ENCODE results near the gene NUP210.

Gene NUP210

DNA sequence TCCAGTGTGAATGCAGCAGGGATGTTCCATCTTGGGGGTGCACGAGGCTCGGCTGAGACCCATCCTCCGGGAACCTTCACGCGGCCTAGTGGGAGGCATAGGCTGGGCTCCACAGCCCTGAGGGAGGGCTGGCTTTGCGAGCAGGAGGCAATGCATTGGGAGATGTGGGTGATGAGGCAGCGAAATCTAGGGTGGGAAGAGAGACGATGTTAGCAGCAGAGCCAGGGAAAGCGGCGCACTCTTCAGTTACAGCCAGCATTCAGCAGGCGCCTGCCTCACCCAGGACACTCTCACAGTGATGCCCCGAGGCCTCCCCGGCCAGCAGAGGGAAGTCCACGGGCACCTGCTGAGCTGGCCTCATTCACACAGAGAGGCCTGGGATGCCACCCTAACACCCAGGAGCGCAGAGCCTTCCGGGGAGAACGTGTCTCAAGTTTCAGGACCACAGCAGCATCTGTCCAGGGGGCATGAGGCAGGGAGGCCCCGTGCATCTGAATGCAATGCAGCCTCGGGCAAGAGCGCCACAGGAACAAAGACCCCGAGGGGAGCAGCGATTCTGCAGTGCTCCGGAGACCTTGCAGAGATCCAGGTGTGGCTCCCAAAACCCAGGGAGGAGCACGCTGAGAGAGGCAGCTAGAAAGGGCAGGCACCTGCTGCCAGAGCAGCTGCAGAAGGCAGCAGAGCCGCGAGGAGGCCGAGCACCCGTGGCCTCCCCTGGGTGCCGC, 102.4 kb downstream of the NUP210 start:
- Histone ChIP-seq H3K4me1 (ENCODE audit: control insufficient read depth, insufficient read depth, low read length) (no peaks in the 10 kb centered on the region), H3K27me3 (ENCODE audit: control insufficient read depth, insufficient read depth, low read length) (no peaks in the 10 kb centered on the region), H3K36me3 (ENCODE audit: control insufficient read depth, insufficient read depth, low read length) (no peaks in the 10 kb centered on the region), H3K4me3 (ENCODE audit: low read length) (no peak overlapping the region), H3K9ac (ENCODE audit: low read length) (no peak overlapping the region), H3K9me3 (ENCODE audit: control insufficient read depth, low read length) (no peaks in the 10 kb centered on the region)

DNA sequence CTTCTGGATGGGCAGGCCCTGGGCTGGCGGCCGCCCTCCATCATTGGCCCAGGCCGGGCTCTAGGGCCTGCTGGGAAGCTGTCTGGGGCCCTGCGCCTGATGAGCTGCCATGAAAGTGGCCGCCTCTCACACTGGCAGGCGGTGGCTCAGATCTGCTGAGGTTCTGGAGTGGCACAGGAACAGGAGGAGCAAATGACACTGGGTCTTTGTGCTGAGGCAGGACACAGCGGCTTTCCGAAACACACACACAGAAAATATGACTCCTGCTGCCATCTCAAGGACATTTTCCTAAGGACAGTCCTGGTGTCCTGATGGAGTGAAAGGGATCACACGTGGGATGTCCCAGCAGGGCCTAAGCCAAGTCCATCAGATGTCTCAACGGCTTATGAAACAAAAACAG, 103.5 kb downstream of the NUP210 start:
- Histone ChIP-seq H3K4me3 (ENCODE audit: low read length) (no peak overlapping the region), H3K27me3 (ENCODE audit: control insufficient read depth, insufficient read depth, low read length) (no peaks in the 10 kb centered on the region), H3K36me3 (ENCODE audit: control insufficient read depth, insufficient read depth, low read length) (no peaks in the 10 kb centered on the region), H3K9ac (ENCODE audit: low read length) (no peak overlapping the region), H3K9me3 (ENCODE audit: control insufficient read depth, low read length) (no peaks in the 10 kb centered on the region), H3K4me1 (ENCODE audit: control insufficient read depth, insufficient read depth, low read length) (no peaks in the 10 kb centered on the region)

DNA sequence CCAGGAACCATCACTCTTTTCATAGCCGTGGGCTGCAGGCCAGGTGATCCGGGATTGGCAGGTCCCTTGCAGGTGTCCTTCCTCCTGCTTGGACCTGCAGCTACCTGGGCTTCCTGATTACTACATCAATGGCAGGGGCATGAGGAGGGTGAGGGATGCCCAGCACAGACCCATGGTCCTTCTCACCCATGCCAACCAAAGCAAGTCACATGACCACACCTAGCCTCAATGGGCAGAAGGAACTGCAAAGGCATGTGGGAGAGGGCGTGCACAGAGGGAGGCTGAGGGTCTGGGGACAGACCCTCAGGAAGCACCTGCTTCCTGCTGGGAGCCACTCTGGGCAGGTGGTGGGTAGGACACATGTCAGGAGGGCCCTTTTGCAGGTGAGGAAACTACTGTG, 105.2 kb downstream of the NUP210 start:
- no peaks in the 10 kb centered on the region for H3K9me3 ChIP-seq (ENCODE audit: control insufficient read depth, low read length)
- no peak overlapping the region for H3K4me3 ChIP-seq (ENCODE audit: low read length)
- H3K27me3 ChIP-seq (ENCODE audit: control insufficient read depth, insufficient read depth, low read length) = no peaks in the 10 kb centered on the region
- no peak overlapping the region for H3K9ac ChIP-seq (ENCODE audit: low read length)
- H3K36me3 ChIP-seq (ENCODE audit: control insufficient read depth, insufficient read depth, low read length) = no peaks in the 10 kb centered on the region
- no peaks in the 10 kb centered on the region for H3K4me1 ChIP-seq (ENCODE audit: control insufficient read depth, insufficient read depth, low read length)

DNA sequence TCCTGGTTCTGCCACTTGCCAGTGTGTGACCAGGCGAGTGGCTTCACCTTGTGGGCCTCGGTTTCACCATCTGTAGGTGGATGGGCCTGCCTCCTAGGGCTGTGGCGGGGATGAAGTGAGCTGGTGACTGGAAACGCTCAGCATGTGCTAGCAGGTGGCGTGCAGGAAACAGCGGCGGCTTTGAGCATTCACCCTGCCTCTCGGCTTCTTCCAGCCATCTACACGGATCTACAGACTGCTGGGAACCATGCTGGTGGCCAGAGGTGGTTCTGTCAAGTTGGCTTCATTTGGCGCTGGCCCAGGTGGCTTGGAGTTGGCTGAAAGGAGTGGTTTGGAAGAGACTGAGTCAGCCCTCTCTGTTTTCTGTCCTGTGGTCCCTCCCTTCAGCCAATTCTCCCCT, 106.3 kb downstream of the NUP210 start:
- no peak overlapping the region for H3K4me3 ChIP-seq (ENCODE audit: low read length)
- no peaks in the 10 kb centered on the region for H3K36me3 ChIP-seq (ENCODE audit: control insufficient read depth, insufficient read depth, low read length)
- no peak overlapping the region for H3K9ac ChIP-seq (ENCODE audit: low read length)
- H3K27me3 ChIP-seq (ENCODE audit: control insufficient read depth, insufficient read depth, low read length) = no peaks in the 10 kb centered on the region
- H3K4me1 ChIP-seq (ENCODE audit: control insufficient read depth, insufficient read depth, low read length) = no peaks in the 10 kb centered on the region
- H3K9me3 ChIP-seq (ENCODE audit: control insufficient read depth, low read length) = no peaks in the 10 kb centered on the region

DNA sequence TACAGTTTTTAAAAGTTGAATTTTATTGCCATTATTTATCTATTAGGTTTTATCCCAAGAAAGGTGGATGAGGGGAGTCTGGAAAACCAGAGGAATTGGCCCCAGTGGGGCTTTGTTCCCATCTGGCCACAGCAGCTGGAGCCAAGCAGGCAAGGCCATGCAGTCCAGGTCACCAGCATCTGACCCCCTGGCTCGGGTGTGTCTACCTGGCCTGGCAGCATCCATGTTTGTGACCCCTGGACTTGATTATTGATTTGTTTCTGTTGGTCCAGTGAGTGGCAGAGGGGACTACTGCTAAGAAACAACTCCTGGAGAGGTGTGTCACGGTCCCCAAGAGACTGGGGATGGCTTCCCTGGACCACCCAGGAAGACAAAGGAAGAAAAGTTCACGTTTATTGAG, 111.1 kb downstream of the NUP210 start:
- H3K4me3 ChIP-seq (ENCODE audit: low read length) = no peak overlapping the region
- H3K27me3 ChIP-seq (ENCODE audit: control insufficient read depth, insufficient read depth, low read length) = no peaks in the 10 kb centered on the region
- H3K9ac ChIP-seq (ENCODE audit: low read length) = no peak overlapping the region
- no peaks in the 10 kb centered on the region for H3K9me3 ChIP-seq (ENCODE audit: control insufficient read depth, low read length)
- H3K36me3 ChIP-seq (ENCODE audit: control insufficient read depth, insufficient read depth, low read length) = no peaks in the 10 kb centered on the region
- H3K4me1 ChIP-seq (ENCODE audit: control insufficient read depth, insufficient read depth, low read length) = no peaks in the 10 kb centered on the region

DNA sequence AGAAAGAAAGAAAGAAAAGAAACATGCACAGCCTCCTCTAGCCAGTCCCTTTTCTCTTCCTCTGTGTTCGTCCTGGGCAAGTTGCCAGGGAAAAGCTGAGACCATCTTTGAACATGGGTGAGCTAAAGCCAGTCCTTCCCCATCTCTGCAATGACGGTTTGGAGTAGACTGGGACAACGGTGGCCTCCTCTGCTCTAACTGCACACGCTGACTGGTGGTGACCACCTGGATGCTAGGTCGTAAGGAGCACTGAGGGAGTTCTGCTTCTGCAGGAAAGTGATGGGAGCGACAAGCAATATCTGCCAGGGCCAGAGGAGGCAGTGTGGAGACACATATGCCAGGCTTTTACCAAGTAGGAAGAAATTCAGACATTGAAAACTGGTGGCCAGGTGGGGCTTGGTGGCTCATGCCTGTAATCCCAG, 111.7 kb downstream of the NUP210 start:
- Histone ChIP-seq H3K9me3 (ENCODE audit: control insufficient read depth, low read length) (no peaks in the 10 kb centered on the region), H3K4me1 (ENCODE audit: control insufficient read depth, insufficient read depth, low read length) (no peaks in the 10 kb centered on the region), H3K27me3 (ENCODE audit: control insufficient read depth, insufficient read depth, low read length) (no peaks in the 10 kb centered on the region), H3K4me3 (ENCODE audit: low read length) (no peak overlapping the region), H3K9ac (ENCODE audit: low read length) (no peak overlapping the region), H3K36me3 (ENCODE audit: control insufficient read depth, insufficient read depth, low read length) (no peaks in the 10 kb centered on the region)

DNA sequence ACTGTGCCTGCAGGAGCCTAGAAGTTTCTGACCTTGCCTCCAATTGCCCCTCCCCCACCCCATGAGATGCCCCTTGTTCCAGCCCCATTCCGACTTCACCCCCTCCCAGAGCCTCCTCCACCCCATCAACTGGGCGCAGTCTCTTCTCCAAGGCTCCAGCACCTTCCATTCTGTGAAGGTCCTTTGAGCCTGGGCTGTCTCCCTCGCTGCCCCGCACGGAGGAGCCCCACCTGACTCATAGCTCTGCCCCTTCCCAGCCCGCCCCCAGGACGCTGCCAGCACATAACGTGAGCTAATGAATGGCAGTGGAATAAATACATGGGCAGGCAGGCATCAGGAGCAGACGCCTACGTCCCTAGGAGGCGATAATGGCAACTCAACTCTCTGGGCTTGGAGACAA, 113.1 kb downstream of the NUP210 start:
- H3K9ac ChIP-seq (ENCODE audit: low read length) = no peak overlapping the region
- no peaks in the 10 kb centered on the region for H3K27me3 ChIP-seq (ENCODE audit: control insufficient read depth, insufficient read depth, low read length)
- H3K4me1 ChIP-seq (ENCODE audit: control insufficient read depth, insufficient read depth, low read length) = no peaks in the 10 kb centered on the region
- H3K9me3 ChIP-seq (ENCODE audit: control insufficient read depth, low read length) = no peaks in the 10 kb centered on the region
- no peaks in the 10 kb centered on the region for H3K36me3 ChIP-seq (ENCODE audit: control insufficient read depth, insufficient read depth, low read length)
- H3K4me3 ChIP-seq (ENCODE audit: low read length) = no peak overlapping the region

DNA sequence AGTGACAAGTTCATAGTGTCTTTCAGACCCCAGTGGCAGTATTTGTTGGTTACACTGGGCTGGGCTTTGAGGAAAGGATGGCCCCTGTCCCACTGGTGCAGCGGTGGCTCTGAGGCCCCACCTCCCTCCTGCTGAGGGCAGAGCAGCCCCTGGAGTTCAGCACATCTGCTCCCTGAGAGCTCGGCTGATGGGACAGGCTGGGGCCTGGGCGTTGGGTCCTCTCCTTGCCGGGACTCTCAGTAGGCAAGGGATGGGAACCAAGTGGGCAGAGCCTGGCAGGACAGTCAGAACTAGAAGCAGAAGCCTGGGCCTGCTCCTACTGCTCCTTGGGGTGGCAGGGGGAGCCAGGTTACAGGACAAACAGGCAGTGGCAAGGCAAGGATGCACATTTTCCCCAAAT, 114.5 kb downstream of the NUP210 start:
- Histone ChIP-seq H3K36me3 (ENCODE audit: control insufficient read depth, insufficient read depth, low read length) (no peaks in the 10 kb centered on the region), H3K4me1 (ENCODE audit: control insufficient read depth, insufficient read depth, low read length) (no peaks in the 10 kb centered on the region), H3K9me3 (ENCODE audit: control insufficient read depth, low read length) (no peaks in the 10 kb centered on the region), H3K9ac (ENCODE audit: low read length) (no peak overlapping the region), H3K4me3 (ENCODE audit: low read length) (no peak overlapping the region), H3K27me3 (ENCODE audit: control insufficient read depth, insufficient read depth, low read length) (no peaks in the 10 kb centered on the region)

DNA sequence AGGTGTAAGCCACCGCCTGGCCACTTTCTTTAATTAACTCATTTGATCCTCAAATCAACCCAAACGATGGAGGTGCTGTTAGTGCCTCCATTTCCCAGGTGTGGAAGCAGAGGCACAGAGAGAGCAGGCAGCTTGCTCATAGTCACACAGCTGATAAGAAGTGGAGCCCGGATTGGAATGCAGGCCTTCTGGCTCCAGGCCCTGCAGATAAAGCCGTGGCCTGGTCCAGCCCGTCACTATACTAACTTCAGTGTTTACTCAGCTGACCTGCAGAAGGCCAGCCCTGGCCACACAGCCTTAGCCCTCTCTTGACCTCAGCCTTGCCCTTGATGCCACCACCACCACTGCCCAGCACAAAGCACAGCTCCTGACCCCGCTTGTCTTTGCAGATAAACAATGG, 116.7 kb downstream of the NUP210 start:
- Histone ChIP-seq H3K4me1 (ENCODE audit: control insufficient read depth, insufficient read depth, low read length) (no peaks in the 10 kb centered on the region), H3K27me3 (ENCODE audit: control insufficient read depth, insufficient read depth, low read length) (no peaks in the 10 kb centered on the region), H3K9ac (ENCODE audit: low read length) (no peak overlapping the region), H3K9me3 (ENCODE audit: control insufficient read depth, low read length) (no peaks in the 10 kb centered on the region), H3K4me3 (ENCODE audit: low read length) (no peak overlapping the region), H3K36me3 (ENCODE audit: control insufficient read depth, insufficient read depth, low read length) (no peaks in the 10 kb centered on the region)

DNA sequence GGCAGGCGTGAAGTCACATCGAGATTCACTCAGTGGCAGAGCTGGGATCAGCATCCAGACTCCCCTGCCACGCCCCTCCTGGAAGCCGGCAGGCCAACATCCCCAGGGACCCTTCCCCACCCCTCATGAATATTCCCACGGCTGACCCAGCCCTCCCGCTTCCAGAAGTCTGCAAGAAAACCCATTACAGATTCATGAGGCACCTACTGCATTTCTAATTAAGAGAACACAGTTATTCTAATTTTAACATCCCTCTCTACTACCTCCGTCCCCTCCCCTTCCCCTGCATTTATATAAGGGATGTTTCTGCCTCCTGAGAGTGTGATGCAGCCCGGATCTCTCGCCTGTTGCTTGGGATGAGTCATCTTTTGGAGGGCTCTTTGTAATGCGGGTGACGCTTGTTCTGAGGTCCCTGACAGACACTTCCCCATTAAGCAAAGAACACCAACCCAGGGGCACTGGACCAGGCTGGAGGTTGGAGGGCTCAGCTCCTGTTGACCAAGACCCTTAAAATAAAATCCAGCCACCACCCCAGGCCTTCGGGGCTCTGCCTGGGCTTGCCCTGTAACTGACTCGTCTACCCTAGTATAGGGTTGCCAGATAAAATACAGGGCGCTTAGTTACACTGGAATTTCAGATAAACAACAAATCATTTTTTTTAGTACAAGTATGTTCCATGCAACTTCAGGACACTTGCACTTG, 118.7 kb downstream of the NUP210 start:
- no peak overlapping the region for H3K9ac ChIP-seq (ENCODE audit: low read length)
- no peaks in the 10 kb centered on the region for H3K4me1 ChIP-seq (ENCODE audit: control insufficient read depth, insufficient read depth, low read length)
- no peaks in the 10 kb centered on the region for H3K36me3 ChIP-seq (ENCODE audit: control insufficient read depth, insufficient read depth, low read length)
- no peaks in the 10 kb centered on the region for H3K9me3 ChIP-seq (ENCODE audit: control insufficient read depth, low read length)
- peaks cover 5% of the 10 kb centered on the region for H3K27me3 ChIP-seq (ENCODE audit: control insufficient read depth, insufficient read depth, low read length)
- H3K4me3 ChIP-seq (ENCODE audit: low read length) = no peak overlapping the region

DNA sequence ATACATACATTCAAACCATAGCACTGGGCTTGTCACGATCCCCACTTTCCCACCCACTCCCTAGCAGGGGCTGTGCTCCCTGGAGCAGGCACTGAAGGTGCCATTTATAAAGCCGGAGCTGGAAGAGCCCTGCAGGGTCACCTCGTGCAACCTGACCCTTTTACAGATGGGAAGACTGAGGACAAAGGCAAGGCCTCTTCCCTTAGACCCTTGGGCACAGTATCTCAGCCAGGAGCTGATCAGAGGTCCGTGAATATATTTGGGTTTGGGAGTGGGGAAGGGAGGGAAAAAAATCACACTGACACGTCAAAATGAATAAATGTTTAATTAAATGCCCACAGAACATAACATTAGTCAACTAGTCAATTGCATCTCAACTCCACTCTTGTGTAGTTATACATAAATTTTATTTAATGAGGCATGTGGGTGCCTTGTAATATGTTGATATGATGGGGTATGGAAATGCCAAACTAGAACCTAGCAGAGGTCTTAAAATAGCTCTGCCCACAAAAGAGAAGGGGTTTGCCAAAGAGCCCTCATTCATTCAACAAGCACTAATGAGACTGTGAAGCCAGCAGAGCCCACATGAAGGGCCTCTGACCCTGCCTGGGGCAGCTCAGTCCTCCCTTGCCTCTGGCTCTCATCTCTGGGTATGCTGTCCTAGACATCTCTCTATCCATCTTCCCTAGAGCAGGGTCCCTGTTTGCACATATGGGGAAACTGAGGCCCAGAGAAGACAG, 119.4 kb downstream of the NUP210 start:
- H3K4me3 ChIP-seq (ENCODE audit: low read length) = no peak overlapping the region
- no peaks in the 10 kb centered on the region for H3K4me1 ChIP-seq (ENCODE audit: control insufficient read depth, insufficient read depth, low read length)
- H3K36me3 ChIP-seq (ENCODE audit: control insufficient read depth, insufficient read depth, low read length) = no peaks in the 10 kb centered on the region
- peaks cover 6% of the 10 kb centered on the region for H3K27me3 ChIP-seq (ENCODE audit: control insufficient read depth, insufficient read depth, low read length)
- H3K9me3 ChIP-seq (ENCODE audit: control insufficient read depth, low read length) = no peaks in the 10 kb centered on the region
- H3K9ac ChIP-seq (ENCODE audit: low read length) = no peak overlapping the region

DNA sequence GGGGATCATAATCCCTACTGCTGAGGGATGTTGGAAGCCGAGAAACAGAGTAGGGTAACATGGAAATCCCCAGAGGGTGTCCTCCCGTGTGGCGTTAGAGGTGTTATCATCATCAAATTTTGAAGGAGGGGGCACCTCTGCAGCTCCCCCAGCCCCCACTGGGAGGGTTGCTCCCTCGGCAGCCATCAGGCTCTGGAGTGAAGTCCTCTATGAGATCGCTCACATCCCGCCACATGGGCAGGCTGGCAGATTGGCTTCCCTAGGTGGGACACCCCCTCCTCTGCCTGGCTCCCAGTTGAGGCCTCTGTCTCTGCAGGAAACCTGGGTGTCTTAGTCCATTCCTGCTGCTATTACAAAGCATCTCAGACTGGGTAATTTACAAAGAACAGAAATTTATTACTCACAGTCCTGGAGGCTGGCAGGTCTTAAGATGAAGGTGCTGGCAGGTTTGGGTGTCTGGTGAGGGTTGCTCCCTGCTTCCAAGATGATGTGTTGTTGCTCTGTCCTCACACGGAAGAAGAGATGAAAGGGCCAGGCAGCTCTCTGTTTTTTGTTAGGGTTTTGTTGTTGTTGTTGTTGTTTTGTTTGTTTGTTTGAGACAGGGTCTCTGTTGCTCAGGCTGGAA, 120.5 kb downstream of the NUP210 start:
- H3K36me3 ChIP-seq (ENCODE audit: control insufficient read depth, insufficient read depth, low read length) = no peaks in the 10 kb centered on the region
- no peak overlapping the region for H3K9ac ChIP-seq (ENCODE audit: low read length)
- no peaks in the 10 kb centered on the region for H3K4me1 ChIP-seq (ENCODE audit: control insufficient read depth, insufficient read depth, low read length)
- H3K9me3 ChIP-seq (ENCODE audit: control insufficient read depth, low read length) = no peaks in the 10 kb centered on the region
- peaks cover 6% of the 10 kb centered on the region for H3K27me3 ChIP-seq (ENCODE audit: control insufficient read depth, insufficient read depth, low read length)
- H3K4me3 ChIP-seq (ENCODE audit: low read length) = no peak overlapping the region
